ENCODE data around the gene MYO1E. TPM values are rescaled to one million over a fixed set of nuclear protein-coding genes. Genes with fewer than 3 reads are reported as not detected.
A peak's percentile ranks its signal among the peaks of the same experiment; 100 is the strongest.
"Not testable (repeated sequence)": the region's sequence is repeated elsewhere in the genome, so short reads cannot be mapped to it uniquely, and the experiment has no call there.

The MYO1E gene
- polyA plus RNA-seq, 4 donors: 146 to 207 (median 185) TPM

DNA sequence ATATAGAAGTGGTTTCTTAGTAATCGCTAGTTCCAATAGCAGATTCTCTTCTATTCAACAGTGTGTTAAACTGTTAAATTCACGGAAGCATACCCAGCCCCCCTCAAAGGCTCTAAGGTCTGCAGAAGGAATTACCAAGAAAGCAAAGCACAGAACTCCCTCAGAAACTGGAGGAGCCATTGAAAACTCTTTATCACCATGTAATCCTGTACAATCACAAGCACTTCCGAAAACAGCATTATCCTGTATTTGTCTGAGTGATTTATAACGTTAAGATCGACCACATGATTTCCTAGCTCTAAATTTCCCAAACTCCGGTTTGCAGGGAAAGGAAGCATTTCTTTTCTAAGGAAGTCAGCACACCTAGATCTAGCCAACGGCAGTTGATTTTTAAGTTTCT lies 20.0 kb downstream of the MYO1E start:
- no peak for DNase-seq (ENCODE audit: low read depth in 4 of 4, low spot score in 3 of 4)

DNA sequence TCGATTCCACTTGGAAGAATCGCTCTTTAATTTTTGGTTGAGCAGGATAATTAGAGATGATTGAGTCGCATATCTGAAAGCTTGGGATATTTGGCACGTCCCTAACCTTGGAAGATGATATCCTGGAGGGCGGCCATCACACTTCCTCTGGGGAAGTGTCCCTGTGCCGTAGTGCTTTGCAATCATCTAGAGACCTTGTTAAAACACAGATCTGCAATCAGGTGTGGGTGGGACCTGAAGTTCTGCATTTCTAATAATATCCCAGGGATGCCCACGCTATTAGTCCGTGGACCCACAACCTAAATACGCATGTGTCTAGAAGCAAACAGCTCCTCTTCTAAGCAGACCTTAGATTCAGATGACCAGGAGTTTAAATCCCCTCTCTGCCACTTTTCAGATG lies 20.5 kb downstream of the MYO1E start:
- DNase-seq (ENCODE audit: low read depth in 4 of 4, low spot score in 3 of 4): no peak

DNA sequence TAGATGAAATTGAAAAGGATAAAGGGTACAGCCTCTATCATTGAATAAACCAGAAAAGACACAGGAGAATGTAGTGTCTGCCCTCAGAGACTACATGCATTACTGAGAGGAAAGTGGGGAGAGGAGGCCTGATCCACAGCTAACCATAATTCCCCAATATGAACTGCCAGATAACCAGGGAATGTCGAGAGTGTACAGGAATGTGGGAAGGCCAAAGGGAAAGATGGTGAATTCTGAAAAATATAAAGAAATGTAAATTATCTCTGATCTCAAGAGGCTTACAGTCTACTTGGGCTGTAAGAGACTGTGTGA lies 22.3 kb downstream of the MYO1E start:
- no peak for DNase-seq (ENCODE audit: low read depth in 4 of 4, low spot score in 3 of 4)

DNA sequence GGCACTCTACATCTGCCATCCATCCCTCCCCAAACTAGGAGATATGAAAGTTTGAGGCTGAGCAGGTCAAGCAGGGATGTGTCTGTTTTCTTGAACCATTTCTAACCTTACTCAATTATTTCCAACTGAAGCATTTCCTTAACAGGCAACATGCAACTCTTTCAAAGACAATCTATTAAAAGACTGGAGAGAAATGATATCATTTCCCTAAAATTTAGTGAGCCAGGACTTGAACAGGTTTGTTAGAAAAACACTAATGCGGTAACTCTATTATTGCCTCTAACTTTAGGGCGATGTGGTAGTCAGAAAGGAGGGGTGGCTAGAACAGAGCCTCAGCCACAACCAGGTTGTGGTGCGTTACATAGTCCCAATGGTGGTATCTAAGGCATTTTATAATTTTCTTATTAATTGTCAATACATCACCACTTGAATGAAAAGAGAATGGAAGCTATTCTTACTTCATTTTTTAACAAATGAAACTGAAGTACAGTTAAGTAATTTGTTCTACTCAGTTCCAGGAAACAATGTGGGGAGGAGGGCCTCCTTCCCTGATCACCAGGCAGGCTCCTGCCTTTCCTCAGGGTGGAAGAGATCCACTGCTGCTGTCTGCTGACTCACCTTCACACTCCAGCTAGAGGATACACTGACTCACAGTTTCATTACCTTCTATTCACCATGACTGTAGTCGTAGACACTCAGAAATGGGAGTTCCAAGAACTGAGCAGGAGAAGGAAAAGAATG lies 22.8 kb downstream of the MYO1E start:
- no peak for DNase-seq (ENCODE audit: low read depth in 4 of 4, low spot score in 3 of 4)

DNA sequence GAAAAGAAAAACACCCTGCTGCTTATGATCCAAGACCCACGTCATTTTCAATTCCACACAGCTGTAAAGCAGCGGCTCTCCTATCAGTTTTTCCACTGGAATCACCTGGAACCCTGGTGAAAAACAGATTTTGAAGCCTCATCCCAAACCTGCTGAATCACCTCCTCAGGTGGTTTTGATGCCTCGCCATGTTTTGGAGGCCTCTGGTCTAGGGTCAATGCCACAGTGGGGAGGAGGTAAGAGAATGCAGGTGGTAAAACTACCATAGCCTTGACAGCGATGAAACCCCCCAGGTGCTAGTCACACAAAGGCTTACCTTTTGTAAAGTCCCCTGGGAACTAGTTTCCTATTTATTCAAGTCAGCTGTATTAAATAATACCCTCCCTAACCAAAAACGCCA lies 24.8 kb downstream of the MYO1E start:
- DNase-seq (ENCODE audit: low read depth in 4 of 4, low spot score in 3 of 4): no peak

DNA sequence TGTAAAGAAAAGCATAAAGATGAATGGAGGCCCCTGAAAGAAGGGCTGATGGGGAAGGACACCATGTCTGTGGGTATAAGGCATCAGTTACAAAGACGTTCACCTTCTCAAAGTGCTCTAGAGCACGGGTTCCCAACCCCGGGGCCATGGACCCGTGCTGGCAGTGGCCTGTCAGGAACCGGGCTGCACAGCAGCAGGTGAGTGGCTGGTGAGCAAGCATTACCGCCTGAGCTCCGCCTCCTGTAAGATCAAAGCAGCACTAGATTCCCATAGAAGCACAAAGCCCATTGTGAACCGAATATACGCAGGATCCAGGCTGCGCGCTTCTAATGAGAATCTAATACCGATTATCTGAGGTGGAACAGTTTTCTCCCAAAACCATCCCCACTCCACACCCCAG lies 25.7 kb downstream of the MYO1E start:
- no peak for DNase-seq (ENCODE audit: low read depth in 4 of 4, low spot score in 3 of 4)

DNA sequence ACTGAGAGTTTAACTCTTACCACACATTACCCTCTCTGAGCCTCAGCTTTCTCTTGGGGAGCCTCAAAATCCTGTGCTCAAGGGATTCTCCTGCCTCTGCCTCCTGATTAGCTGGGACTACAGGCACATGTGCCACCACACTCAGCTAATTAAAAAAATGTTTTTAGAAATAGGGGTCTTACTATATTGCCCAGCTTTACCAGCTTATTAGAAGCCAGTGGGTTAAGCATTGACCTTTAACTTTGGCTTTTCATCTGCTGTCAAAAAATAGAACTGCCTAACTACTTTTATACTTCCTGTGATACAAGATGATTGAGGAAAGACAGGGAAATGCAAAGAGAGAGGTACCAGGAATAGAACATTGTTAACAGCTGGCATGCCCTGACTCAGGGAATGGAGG lies 27.3 kb downstream of the MYO1E start:
- no peak for DNase-seq (ENCODE audit: low read depth in 4 of 4, low spot score in 3 of 4)

DNA sequence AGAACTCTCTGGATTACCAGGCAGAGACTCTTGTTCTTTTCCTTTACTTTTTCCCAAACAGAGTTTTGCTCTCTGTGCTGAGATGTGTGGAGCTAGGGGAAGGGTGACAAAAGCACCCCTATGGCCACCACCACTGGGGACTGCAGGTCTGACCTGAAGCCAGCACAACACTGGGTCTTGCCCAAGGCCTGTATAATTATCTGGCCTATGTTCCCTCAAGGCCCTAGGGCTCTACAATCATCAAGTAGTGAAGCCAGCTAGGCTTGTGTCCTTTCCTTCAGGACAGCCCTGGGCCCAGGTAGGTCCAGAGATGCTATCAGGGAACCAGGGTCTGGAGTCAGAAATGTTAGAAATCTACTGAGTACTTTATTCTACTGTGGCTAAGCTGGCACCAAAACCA lies 28.4 kb downstream of the MYO1E start:
- no peak for DNase-seq (ENCODE audit: low read depth in 4 of 4, low spot score in 3 of 4)

DNA sequence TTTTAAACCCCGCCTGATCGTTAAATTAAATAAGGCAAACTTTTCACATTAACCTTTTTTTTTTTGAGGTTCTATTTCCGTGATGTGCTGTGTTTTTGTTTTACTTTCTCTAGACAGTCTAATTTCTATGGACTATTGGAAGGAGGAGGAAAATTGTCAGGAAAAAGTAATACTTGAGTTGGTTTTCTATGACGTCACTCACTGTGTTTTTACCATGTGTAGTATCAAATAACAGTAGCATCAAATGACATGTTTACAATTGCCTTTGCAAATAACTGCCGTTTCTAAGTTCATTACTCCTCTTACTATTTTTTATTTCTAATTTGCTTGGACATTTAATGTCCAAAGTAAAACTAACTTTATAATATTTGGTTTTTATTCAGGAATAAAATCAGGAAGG lies 32.3 kb downstream of the MYO1E start:
- no peak for DNase-seq (ENCODE audit: low read depth in 4 of 4, low spot score in 3 of 4)

DNA sequence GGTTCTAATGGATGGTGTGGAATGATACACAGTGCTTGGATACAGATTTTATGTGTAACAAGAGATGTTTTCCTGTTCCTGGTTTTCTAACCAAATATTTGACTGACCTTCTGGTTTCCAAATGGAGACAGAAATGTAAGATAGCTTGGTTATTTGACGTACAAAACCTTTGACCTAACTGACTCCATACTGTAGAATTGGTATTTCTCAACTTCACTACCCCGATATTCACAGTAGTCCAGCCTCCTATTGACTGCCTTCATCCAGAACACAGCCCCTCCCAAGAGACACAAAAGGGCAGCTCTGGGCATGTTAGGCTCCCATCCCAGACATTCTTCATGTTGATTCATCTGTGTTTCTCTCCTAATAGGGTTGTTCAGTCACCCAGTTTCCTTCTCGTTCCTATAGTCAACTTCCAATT lies 33.4 kb downstream of the MYO1E start:
- DNase-seq (ENCODE audit: low read depth in 4 of 4, low spot score in 3 of 4): no peak

DNA sequence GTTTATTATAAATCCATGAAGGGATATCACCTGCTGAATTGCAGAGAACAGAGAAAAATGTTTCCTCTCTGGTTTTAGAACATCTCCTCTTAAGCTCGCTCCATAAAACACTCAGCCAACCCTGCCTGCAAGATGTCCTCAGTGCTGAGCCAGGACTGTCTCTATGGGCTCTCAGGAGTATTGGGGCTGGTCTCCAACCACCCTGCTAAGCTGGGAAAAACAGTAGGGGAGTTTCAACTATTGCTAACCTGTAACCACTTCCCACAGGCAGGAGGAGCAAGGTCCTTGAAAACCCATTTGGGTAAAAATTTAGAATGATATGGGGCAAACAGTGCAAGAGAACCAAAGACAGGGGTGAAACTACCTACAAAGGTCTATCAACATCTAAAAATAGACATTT lies 34.3 kb downstream of the MYO1E start:
- DNase-seq (ENCODE audit: low read depth in 4 of 4, low spot score in 3 of 4): no peak

DNA sequence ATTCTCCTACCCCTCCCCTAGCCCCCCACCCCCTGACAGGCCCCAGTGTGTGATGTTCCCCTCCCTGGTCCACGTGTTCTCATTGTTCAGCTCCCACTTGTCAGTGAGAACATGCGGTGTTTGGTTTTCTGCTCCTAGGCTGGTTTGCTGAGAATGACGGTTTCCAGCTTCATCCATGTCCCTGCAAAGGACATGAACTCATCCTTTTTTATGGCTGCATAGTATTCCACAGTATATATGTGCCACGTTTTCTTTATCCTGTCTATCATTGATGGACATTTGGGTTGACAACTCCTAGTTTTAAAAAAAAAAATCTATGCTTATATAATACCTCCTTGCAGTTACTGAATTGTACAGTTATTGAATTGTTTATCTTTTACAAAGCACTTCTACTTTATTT lies 35.9 kb downstream of the MYO1E start:
- DNase-seq (ENCODE audit: low read depth in 4 of 4, low spot score in 3 of 4): not testable (repeated sequence)

DNA sequence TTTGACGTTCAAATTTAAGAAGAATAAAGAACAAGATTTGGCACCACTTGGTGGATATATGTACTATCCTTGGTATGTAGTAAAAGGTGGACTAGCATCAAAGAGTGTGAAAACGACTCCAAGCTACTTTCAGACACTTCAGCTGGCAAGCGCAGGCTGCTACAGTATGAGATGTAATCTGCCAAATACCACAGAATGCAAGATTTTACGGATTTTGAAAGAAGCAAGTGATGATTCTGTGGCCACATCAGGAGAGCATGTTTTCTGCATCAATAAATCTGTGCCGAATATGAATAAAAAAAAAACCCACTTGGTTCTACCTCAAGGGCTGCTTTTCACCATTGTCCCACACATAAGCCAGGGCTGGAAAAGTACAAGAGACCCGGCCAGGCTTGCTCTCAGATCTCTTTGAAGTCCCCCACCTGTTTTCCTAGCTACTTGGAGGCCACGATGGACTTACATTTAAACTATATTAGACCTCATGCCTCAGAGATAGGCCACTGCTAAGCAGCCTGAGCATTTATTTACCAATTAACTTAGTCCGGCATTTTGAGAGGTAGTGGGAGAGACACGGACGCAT lies 37.4 kb downstream of the MYO1E start:
- no peak for DNase-seq (ENCODE audit: low read depth in 4 of 4, low spot score in 3 of 4)

DNA sequence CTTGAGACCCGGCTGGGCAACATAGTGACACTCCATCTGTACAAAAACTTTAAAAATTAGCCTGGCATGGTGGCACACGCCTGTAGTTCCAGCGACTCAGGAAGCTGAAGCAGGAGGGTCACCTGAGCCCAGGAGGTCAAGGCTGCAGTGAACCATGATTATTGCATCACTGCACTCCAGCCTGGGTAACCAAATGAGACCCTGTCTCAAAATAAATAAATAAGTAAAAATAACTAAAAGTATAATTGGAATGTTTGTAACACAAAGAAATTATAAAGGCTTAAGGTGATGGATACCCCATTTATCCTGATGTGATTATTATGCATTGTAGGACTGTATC lies 38.6 kb downstream of the MYO1E start:
- DNase-seq (ENCODE audit: low read depth in 4 of 4, low spot score in 3 of 4): no peak

DNA sequence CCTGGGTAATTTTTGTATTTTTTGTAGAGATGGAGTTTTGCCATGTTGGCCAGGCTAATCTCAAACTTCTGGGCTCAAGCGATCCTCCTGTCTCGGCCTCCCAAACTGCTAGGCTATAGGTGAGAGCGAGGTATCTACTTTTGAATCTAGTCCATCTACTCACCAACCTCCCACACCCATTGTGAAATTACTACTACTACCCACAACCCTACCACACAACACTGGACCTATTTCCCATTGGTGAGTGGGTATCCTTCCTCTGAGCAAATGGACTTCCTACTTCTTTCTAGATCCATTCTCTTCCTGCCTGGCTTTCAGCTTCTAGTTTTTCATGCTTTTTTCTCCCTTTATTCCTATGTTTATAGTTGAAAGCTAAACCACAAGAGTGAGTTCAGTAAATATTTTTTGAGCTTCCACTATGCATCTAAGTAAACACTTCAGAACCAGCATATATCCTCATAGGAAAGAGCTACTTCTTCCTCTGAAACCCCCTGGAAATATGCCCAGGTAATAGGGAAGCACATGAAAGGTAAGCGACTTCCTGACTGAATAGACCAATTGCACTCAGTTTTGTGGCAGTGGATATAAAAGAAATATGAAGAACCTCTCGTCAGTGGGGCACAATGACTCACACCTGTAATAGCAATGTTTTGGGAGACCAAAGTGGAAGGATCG lies 39.1 kb downstream of the MYO1E start:
- DNase-seq (ENCODE audit: low read depth in 4 of 4, low spot score in 3 of 4): no peak

DNA sequence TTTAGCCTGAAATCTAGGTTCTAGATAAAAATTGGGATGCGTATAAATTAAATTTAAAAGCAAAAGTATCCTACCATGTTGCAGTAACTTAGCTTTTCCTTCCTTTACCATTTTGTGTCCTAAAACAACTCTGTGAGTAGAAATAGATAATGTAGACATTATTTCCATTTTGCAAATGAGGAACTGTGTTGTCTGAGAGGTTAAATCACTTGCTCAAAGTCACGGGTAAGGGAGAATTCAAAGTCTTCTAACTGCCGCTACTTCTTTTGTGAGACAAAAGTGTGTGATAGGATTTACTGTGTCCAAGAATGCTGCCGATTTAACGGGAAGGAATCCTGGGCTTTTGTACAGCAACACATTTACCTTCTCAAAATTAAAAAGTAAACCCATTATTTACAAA lies 40.7 kb downstream of the MYO1E start:
- DNase-seq (ENCODE audit: low read depth in 4 of 4, low spot score in 3 of 4): no peak

DNA sequence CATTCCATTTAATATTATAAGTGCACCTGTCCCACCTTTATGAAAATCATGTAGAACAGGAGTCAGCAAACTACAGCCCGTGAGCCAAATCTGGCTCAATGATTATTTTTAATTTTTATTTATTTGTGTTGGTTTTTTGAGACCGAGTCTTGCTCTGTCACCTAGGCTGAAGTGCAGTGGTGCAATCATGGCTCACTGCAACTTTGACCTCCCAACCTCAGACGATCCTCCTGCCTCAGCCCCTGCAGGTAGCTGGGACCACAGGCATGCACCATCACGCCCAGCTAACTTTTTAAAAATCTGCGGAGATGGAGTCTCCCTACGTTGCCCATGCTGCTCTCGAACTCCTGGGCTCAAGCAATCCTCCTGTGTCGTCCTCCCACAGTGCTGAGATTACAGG lies 42.0 kb downstream of the MYO1E start:
- no peak for DNase-seq (ENCODE audit: low read depth in 4 of 4, low spot score in 3 of 4)

DNA sequence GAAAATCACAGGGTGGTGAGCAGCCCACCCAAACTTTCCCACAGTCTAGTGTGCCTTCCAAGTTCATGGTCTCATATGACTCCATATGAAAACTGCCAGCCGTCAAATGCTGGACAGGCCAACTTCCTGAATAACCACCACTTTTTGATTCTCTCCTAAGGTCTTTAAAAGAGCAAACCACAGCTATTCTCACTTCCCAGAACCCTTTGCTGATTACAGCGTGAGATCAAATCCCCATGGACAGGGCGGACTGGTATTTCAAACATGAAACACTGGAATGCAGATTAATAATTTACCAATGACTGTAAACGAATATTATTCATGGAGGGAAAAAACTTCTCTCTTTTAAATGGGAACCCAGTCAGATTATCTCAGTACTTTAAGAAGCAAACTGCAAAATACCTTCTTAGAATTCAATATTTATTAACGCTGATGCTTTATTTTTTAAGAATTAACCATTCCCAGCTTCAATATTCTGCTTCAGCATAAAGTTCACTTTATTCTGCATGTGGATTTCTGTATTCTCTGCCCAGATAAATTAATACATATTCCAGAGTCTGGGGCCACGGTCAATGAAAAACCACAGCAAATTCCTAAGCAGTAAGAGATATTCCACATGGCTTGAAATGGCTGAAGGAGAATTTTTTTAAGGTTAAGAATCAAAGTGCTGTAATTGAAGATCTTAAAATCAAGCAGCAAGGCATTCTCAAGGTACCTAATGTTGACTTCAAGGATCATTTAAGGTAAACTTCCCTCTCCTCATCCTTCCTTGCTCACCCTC lies 42.9 kb downstream of the MYO1E start:
- peak in 1 of 4 donors; percentile 33 for DNase-seq (ENCODE audit: low read depth in 4 of 4, low spot score in 3 of 4)

DNA sequence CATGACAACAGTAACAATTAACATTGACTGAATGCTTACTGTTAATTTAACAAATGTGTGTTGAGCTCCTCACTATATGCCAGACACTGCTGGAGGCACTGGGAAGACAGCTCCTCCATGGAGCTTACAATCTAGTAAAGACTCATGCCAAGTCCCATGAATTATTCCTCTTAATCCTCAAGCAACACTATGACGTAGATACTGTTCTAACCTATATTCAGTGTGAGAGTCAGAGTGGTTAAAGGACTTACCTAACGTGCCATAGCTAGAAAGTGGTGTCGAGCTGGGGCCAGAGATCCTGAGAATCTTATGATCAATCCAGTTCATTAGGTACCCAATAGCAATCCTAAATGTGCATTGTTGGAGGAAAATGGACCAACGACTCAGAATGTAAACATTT lies 43.6 kb downstream of the MYO1E start:
- no peak for DNase-seq (ENCODE audit: low read depth in 4 of 4, low spot score in 3 of 4)

DNA sequence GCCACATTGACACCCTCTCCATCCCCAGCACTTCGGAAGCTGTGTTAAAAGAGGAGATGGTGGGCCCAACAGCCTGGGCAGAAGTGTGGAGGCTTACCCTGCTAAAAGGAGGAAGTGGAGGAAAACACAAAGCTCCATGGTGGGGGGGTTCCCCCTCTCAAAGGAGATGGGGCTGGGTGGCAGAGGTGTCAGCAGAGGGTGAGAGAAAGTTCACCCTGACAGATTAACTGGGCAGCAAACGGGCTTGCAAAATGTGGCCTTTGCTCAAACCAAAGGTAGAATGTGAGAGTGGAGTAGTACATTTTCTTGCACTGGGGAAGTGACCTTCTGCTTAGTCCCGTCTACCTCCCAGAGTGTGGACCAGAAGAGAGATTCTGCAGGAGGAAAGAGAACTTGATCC lies 44.7 kb downstream of the MYO1E start:
- DNase-seq (ENCODE audit: low read depth in 4 of 4, low spot score in 3 of 4): no peak

DNA sequence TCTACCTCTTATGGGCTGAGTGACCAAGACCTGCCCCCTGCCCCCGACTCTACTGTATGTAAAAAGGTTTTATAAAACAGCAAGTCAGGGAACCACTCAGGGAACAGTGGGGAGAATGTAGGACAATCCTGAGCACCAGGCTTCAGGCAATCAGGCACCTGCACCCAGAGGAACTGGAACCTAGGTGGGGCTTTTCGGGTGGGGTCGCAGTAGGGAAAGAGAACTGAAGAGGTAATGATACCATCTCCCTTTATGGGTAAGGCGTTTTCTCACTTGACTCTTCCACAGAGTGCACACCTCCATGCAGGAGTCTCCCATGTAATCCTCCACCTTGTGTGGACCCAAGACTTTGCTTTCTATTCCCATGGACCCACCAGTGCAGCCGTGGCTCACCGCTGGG lies 45.8 kb downstream of the MYO1E start:
- DNase-seq (ENCODE audit: low read depth in 4 of 4, low spot score in 3 of 4): no peak
